ELR (cell line): Measurements from ENCODE around the gene MTHFD2L.
"Not testable (repeated sequence)": the region's sequence is repeated elsewhere in the genome, so short reads cannot be mapped to it uniquely, and the experiment has no call there.

Experiments
- DNase-seq: peaks from one replicate; pipeline ENCODE4 v3.0.0-alpha.2; 2015; ENCODE audit warnings: low read depth

MTHFD2L gene

DNA sequence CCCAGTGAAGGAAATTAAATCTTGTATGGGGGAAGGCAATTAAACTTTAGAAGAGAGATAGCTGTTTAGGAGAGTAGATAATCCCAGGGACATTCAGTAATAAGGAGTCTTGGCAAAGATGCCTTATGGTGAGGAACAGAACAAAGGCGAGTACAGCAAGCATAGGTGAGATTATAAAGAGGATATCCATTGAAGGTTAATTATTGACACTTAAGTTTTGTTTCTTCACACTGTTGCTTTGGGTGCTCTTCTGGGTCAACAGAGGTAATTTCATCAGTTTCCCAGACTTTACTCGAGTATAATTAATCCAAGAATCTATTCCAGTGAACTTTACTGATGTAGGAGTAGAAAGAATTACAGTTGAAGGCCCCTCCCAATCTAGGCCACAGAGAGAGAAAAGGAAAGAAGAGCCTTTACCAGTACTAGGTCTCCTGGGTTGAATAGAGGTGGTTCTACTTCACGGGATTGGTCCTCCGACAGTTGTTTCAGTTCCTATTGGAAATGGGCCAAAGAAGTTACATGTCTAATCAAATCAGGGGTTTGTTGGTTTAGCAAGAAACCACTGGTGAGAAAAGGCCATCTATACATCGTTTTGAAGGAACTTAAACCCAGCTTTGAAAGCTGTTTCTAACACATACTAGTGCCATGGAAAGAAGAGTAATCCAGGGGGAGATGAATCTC is 177.6 kb downstream of the MTHFD2L start:
- DNase-seq = no peak

DNA sequence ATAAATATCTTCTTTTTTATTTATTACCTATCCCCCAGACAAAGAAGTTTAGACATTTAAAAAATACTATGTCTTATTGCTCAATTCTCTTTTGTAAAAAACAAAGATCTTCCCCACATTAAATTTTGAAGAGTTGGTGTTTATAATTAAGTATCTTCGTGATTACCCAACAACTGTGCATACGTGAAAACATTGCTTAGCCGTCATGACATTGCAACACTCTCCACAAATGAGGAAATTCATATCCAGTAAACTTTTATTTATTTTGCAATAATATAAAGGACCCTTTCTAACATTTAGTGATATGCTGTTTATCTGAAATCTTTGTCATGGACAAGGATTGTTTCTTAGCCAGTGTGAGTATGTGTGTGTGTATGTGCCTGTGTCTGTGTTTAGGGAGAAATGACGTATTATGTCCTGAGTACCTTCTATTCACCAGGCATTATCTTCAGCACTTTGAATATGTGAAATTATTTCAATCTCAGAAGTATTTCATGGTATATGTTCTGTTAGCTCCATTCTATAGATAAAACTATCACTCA is 180.9 kb downstream of the MTHFD2L start:
- DNase-seq = no peak

GRCh38 chr4:74339501-74339900 is 181.6 kb downstream of the MTHFD2L start:
- DNase-seq = no peak

- DNase-seq = not testable (repeated sequence)
These were observed 182.5 kb downstream of the MTHFD2L start for GRCh38 chr4:74340421-74340820.

DNA sequence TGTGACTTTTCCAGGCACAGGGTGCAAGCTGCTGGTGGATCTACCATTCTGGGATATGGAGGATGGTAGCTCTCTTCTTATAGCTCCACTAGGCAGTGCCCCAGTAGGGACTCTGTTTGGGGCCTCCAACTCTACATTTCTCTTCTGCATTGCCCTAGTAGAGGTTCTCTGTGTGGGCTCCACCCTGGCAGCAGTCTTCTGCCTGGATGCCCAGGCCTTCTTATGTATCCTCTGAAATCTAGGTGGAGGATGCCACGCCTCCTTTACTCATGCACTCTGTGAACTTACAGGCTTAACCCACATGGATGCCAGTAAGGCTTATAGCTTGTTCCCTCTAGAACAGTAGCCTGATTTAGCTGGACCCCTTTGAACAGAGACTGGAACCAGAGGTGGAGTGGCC is 186.1 kb downstream of the MTHFD2L start:
- no peak for DNase-seq
